GM23248 (cell line): ENCODE data around the gene NRP2.

Experiments used
- EZH2 ChIP-seq: fragments of 200-600 bp; sonication (generic); IDR thresholded peaks from 2 replicates; pipeline ENCODE4 v1.6.1; 2018; ENCODE audit warnings: antibody characterized with exemption, mild to moderate bottlenecking; ENCODE audit not compliant: insufficient read depth, poor library complexity, severe bottlenecking
- EZH2phosphoT487 ChIP-seq: fragments of 200-600 bp; sonication (generic); IDR thresholded peaks from 2 replicates; pipeline ENCODE4 v1.6.1; 2018; ENCODE audit warnings: antibody characterized with exemption, moderate library complexity, mild to moderate bottlenecking, low read depth; ENCODE audit not compliant: insufficient read depth

DNA sequence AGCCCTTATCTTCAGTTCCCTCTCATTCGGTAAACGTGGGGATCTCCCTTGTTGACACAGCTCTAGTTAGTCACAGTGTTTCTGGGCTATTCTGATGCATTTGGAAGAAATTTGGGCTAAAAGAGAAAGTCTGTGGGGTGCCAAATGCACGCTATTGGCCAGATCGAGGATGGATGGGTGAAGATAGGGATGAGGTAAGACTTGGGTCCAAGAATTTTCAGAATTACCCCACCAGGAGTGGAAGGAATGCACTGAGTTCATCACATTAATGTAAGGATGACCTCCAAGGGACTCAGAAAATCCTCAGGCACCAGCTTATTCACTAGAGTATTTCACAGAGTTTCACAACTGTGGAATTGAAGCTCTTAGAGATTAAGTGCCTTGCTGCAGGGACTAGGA lies 49.3 kb downstream of the NRP2 start:
- no peak for TF ChIP-seq EZH2
- no peak for TF ChIP-seq EZH2phosphoT487
